Fibroblast of mammary gland (primary cell): Measurements from ENCODE around the gene TGIF2LX.
"Not testable (repeated sequence)": the region's sequence is repeated elsewhere in the genome, so short reads cannot be mapped to it uniquely, and the experiment has no call there.

Source experiments
- DNase-seq: peaks from one replicate; pipeline ENCODE4 v3.0.0-alpha.2; 2010; ENCODE audit warnings: low read depth
- H3K4me3 ChIP-seq: 2 replicates; pipeline ENCODE4 v1.5.1; 2011; ENCODE audit warnings: low read depth, mild to moderate bottlenecking, low read length, moderate library complexity; ENCODE audit not compliant: control insufficient read depth

TGIF2LX gene

DNA sequence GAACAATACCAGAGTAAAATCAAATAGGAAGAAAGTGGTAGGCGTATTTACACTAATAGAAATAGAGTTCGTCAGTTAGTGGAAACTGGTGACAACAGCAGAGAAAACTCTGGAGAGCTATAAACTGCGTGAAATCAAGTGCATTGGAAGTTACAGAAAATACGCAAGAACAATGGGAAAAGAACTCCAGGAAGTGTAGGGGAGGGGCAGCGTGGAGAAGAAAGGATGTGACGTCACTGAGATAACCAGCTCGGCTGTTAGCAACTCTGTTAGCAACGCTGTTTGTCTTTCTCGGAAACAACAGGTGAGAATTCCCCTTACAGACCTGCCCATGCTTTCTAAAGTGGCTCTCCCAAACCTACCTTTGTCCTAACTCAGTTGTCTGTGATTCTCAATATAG is at the start of gene TGIF2LX:
Gene TGIF2LX, plus strand, starts transcription at position 244 of the 400 bp plus-strand sequence. CDS start 178 bp downstream, outside the sequence.
- DNase-seq, H3K4me3 ChIP-seq: not testable (repeated sequence)

DNA sequence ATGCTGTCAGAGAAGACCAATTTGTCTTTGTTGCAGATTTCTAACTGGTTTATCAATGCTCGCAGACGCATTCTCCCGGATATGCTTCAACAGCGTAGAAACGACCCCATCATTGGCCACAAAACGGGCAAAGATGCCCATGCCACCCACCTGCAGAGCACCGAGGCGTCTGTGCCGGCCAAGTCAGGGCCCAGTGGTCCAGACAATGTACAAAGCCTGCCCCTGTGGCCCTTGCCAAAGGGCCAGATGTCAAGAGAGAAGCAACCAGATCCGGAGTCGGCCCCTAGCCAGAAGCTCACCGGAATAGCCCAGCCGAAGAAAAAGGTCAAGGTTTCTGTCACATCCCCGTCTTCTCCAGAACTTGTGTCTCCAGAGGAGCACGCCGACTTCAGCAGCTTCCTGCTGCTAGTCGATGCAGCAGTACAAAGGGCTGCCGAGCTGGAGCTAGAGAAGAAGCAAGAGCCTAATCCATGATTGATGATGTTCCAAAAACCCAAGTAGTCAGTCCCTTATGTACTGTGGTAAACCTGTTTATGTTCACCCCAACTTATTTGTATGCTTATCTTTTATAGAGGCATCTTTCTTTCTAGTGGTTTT is 728 bp downstream of the TGIF2LX start:
- H3K4me3 ChIP-seq, DNase-seq: not testable (repeated sequence)

DNA sequence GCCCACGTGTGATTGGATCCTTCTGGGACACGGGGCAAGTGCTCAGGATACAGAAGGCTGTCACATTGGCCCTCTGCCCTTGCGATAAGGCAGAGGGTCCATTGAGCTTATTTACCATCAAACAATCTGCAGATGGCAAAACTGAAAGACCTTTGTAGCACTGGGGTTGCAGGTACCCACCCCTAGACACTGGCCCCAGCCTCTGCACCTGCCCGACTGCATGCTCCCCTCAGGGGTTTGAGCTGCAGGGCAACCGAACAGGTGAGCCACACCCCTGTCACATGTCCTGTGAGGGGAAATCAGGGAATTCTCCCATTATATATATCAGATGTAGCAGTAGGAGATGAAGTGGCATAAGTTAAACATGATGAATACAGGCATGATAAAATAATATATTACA is 21.4 kb downstream of the TGIF2LX start:
- H3K4me3 ChIP-seq, DNase-seq: not testable (repeated sequence)

DNA sequence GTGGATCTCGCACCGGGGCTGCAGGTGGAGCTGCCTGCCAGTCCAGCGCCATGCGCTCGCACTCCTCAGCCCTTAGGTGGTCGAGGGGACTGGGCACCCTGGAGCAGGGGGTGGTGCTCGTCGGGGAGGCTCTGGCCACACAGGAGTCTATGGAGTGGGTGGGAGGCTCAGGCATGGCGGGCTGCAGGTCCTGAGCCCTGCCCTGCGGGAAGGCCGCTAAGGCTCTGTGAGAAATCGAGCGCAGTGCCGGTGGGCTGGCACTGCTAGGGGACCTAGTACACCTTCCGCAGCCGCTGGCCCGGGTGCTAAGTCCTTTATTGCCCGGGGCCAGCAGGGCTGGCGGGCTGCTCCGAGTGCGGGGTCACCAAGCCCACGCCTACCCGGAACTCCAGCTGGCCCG is 43.9 kb downstream of the TGIF2LX start:
- H3K4me3 ChIP-seq, DNase-seq: not testable (repeated sequence)
